ENCODE data around the gene CA9.
A peak's percentile ranks its signal among the peaks of the same experiment; 100 is the strongest.

Gene CA9

GRCh38 chr9:35719546-35719945 is 45.8 kb downstream of the CA9 start:
- TF ChIP-seq, protein P1, sequence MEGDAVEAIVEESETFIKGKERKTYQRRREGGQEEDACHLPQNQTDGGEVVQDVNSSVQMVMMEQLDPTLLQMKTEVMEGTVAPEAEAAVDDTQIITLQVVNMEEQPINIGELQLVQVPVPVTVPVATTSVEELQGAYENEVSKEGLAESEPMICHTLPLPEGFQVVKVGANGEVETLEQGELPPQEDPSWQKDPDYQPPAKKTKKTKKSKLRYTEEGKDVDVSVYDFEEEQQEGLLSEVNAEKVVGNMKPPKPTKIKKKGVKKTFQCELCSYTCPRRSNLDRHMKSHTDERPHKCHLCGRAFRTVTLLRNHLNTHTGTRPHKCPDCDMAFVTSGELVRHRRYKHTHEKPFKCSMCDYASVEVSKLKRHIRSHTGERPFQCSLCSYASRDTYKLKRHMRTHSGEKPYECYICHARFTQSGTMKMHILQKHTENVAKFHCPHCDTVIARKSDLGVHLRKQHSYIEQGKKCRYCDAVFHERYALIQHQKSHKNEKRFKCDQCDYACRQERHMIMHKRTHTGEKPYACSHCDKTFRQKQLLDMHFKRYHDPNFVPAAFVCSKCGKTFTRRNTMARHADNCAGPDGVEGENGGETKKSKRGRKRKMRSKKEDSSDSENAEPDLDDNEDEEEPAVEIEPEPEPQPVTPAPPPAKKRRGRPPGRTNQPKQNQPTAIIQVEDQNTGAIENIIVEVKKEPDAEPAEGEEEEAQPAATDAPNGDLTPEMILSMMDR (IDR thresholded peaks at IDR 0.05; ENCODE audit: control insufficient read depth, extremely low read depth, insufficient read depth) = no peak
- no peak overlapping the region for H3K4me3 ChIP-seq (ENCODE audit: low read depth, low read length)
- DNase-seq (ENCODE audit: low read depth) = no peak

GRCh38 chr9:35723426-35723825 is 49.7 kb downstream of the CA9 start:
- H3K4me3 ChIP-seq (ENCODE audit: low read depth, low read length) = no peak overlapping the region
- TF ChIP-seq, protein P1 (IDR thresholded peaks at IDR 0.05; ENCODE audit: control insufficient read depth, extremely low read depth, insufficient read depth) = no peak
- no peak for DNase-seq (ENCODE audit: low read depth)

- DNase-seq (ENCODE audit: low read depth) = no peak
- H3K4me3 ChIP-seq (ENCODE audit: low read depth, low read length) = no peak overlapping the region
- TF ChIP-seq, protein P1 (IDR thresholded peaks at IDR 0.05; ENCODE audit: control insufficient read depth, extremely low read depth, insufficient read depth) = no peak
These were observed 50.2 kb downstream of the CA9 start for GRCh38 chr9:35723908-35724307.

- H3K4me3 ChIP-seq (ENCODE audit: low read depth, low read length) = no peak overlapping the region
- DNase-seq (ENCODE audit: low read depth) = no peak
- TF ChIP-seq, protein P1 (IDR thresholded peaks at IDR 0.05; ENCODE audit: control insufficient read depth, extremely low read depth, insufficient read depth) = no peak
These were observed 51.6 kb downstream of the CA9 start for GRCh38 chr9:35725362-35725761.

DNA sequence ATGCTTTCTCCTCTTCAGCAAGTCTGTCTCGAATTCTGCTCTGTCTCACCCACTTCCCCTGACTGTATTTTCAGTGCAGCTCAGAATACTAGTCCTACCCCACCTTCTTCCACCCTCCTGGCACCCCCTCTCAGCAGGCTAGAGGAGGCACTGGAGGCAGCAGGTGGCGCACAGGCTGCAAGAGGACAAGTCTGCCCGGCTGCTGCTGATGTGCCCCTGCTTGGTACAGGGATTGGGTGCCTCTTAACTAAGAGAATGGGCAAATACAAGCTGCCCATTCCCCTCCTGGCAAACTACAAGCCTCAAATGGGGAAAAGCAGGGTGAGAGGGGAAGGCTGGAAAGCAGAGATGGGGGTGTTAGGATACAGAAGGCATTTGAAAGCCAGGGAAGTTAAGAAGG is 53.2 kb downstream of the CA9 start:
- DNase-seq (ENCODE audit: low read depth) = no peak
- no peak overlapping the region for H3K4me3 ChIP-seq (ENCODE audit: low read depth, low read length)
- TF ChIP-seq, protein P1 (IDR thresholded peaks at IDR 0.05; ENCODE audit: control insufficient read depth, extremely low read depth, insufficient read depth) = 0 out of 2 replicates have a peak, but pooled peaks have one; percentile 4

DNA sequence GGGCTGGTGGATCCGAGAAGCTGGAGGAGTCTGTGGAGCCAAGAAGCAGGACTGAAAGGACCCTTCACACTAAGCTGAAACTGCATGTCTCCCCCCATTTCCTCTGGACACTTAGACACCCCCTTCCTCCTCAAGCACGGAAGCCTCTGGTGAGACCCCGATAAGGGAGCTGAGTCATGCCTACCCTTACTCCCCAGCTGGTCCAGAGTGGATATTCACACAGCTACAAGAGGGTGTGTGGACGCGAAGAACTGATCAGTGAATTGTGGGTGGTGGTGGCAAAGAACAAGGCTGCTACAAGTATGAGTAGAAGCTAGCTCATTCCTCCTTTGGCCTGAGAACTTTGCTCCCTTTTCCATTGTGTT is 53.9 kb downstream of the CA9 start:
- DNase-seq (ENCODE audit: low read depth) = no peak
- TF ChIP-seq, protein P1 (IDR thresholded peaks at IDR 0.05; ENCODE audit: control insufficient read depth, extremely low read depth, insufficient read depth) = no peak
- no peak overlapping the region for H3K4me3 ChIP-seq (ENCODE audit: low read depth, low read length)

All from LNCaP clone FGC (cell line).